ENCODE data around the gene TBXAS1. TPM values are rescaled to one million over a fixed set of nuclear protein-coding genes. Genes with fewer than 3 reads are reported as not detected.

Gene TBXAS1
- total RNA-seq, 1 donor from 2014 or later = 3.8 TPM

DNA sequence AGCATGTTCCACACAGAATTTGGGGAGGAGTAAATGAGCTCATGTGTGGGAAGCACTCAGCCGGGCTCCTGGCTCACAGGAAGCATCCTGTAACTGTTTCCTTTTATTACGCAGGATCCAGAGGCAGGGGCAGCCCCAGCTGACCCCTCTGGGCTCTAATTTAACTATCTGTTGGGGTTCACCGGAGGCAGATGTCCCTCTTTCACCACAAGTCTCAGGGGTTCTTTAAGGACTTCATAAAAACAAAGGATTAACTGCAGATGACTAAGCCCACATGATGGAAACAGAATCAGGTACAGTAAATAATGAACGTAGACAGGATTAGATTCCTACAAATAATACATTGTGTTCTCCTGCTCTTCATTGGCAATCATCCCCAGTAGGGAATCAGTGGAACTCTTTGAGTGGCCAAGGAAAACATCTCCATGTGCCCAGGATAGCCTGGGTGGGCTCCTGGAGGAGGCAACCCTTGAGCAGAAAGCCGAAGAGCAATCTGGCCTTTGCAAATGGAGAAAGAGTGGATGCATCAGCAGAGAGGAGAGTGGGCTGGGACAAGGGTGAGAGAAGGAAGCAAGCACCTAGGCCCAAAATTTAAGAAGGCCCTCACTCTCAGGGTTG is 24.6 kb downstream of the TBXAS1 start:
- no peaks in the 10 kb centered on the region for H3K27me3 ChIP-seq
- TF ChIP-seq, protein P1, sequence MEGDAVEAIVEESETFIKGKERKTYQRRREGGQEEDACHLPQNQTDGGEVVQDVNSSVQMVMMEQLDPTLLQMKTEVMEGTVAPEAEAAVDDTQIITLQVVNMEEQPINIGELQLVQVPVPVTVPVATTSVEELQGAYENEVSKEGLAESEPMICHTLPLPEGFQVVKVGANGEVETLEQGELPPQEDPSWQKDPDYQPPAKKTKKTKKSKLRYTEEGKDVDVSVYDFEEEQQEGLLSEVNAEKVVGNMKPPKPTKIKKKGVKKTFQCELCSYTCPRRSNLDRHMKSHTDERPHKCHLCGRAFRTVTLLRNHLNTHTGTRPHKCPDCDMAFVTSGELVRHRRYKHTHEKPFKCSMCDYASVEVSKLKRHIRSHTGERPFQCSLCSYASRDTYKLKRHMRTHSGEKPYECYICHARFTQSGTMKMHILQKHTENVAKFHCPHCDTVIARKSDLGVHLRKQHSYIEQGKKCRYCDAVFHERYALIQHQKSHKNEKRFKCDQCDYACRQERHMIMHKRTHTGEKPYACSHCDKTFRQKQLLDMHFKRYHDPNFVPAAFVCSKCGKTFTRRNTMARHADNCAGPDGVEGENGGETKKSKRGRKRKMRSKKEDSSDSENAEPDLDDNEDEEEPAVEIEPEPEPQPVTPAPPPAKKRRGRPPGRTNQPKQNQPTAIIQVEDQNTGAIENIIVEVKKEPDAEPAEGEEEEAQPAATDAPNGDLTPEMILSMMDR (IDR thresholded peaks at IDR 0.05) = no peak
- no peak overlapping the region for H3K4me3 ChIP-seq
- DNase-seq (ENCODE audit: low spot score in 2 of 2) = no peak
- no peaks in the 10 kb centered on the region for H3K36me3 ChIP-seq
- H3K4me1 ChIP-seq = no peaks in the 10 kb centered on the region
- H3K27ac ChIP-seq = peak overlapping the region; percentile 49 to 53
- intact Hi-C loops (cut with DNase I) = no loop called here
- H3K9me3 ChIP-seq = no peaks in the 10 kb centered on the region

DNA sequence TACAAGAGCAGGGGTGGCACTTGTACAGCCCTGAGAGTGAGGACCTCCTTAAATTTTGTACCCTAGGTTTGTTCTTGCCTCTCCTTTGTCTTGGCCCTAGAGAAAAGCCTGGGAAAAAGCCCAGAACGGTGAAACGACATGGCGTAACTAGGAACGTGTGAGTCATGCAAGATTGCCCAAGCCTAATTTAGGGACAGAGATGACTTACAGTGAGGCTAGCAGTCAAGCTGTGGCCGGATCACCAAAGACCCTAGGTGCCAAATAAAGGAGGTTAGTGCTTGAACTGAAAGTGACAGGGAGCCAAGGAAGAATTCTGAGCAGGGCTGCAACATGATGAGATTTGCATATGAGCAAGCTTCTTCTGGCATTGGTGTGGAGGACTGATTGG is 25.1 kb downstream of the TBXAS1 start:
- no peaks in the 10 kb centered on the region for H3K4me1 ChIP-seq
- TF ChIP-seq, protein P1 (IDR thresholded peaks at IDR 0.05) = no peak
- no peaks in the 10 kb centered on the region for H3K27me3 ChIP-seq
- peak in 1 of 2 donors; percentile 86 for DNase-seq (ENCODE audit: low spot score in 2 of 2)
- no peak overlapping the region for H3K4me3 ChIP-seq
- H3K27ac ChIP-seq = peak overlapping the region; percentile 49 to 53
- H3K36me3 ChIP-seq = no peaks in the 10 kb centered on the region
- intact Hi-C loops (cut with DNase I) = no loop called here
- H3K9me3 ChIP-seq = no peaks in the 10 kb centered on the region

DNA sequence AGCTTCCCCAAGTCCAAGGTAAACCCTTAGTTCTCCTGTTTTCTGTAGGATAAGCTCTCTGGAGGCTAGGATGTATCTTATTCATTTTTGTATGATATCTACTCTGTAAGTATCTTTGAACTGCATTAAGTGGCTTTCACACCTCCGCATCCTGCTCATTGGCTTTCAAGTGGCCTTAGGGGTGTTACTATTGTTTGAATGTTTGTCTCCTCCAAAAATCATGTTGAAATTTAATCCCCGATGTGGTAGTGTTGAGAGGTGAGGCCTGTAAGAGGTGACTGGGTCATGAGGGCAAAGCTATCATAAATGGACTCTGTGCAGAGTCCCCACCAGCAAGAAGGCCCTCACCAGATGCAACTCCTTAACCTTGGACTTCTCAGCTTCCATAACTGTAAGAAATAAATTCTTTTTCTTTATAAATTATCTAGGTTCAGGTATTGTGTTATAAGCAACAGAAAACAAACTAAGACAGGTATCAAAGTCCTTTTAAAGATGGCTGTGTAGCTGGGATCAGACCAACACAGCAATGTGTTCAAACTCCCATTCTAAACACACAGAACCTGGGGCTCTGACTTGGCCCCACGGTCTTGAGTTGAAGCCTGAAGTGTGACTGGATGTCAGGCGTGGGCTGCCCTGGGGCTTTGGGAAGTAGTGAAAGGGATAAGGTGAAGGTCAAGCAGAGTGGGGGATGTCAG is 25.9 kb downstream of the TBXAS1 start:
- intact Hi-C loops (cut with DNase I) = no loop called here
- no peaks in the 10 kb centered on the region for H3K4me1 ChIP-seq
- H3K4me3 ChIP-seq = no peak overlapping the region
- H3K27me3 ChIP-seq = no peaks in the 10 kb centered on the region
- TF ChIP-seq, protein P1 (IDR thresholded peaks at IDR 0.05) = no peak
- H3K36me3 ChIP-seq = no peaks in the 10 kb centered on the region
- peak overlapping the region; percentile 22 to 25 for H3K27ac ChIP-seq
- H3K9me3 ChIP-seq = no peaks in the 10 kb centered on the region
- no peak for DNase-seq (ENCODE audit: low spot score in 2 of 2)

DNA sequence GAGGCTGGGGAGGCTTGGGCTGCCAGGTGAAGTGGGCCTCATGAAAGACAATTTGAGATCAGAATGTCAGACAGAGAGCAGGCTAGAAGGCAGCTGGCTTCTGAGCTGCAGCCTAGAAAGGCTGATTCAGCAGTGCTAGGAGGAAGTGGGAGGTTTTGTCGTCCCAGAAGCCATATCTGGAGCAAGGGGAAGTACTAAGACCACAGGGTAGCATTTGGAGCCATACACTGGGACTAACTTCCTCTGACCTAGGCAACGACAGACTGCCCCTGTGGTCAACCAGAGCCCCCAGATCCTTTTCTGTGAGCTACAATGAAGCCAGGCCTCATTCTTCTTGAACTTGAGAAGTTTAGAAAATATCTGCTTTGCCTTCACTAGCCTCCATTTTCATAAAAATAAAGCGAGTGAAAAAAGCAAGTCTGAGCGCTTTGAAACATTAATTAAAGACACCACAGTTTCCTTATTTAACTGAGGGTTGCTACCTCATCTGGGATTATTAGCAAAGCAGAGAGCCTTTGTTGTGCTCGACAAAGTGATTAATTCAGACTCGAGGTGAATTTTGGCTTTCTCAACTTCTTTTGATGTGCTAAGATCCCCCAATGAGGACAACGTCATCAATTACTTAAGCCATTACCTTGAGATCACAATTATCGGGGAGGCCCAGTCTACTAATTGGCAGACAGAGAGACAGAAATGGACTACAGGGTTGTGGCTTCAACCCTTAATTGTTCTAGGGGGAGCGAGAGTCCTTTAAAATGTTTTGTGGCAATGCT is 26.6 kb downstream of the TBXAS1 start:
- Histone ChIP-seq H3K4me3 (no peak overlapping the region), H3K9me3 (no peaks in the 10 kb centered on the region), H3K36me3 (no peaks in the 10 kb centered on the region), H3K27me3 (no peaks in the 10 kb centered on the region), H3K4me1 (no peaks in the 10 kb centered on the region), H3K27ac (peak overlapping the region; percentile 22 to 25)
- TF ChIP-seq, protein P1 (IDR thresholded peaks at IDR 0.05) = no peak
- DNase-seq (ENCODE audit: low spot score in 2 of 2) = no peak
- intact Hi-C loops (cut with DNase I) = no loop called here

DNA sequence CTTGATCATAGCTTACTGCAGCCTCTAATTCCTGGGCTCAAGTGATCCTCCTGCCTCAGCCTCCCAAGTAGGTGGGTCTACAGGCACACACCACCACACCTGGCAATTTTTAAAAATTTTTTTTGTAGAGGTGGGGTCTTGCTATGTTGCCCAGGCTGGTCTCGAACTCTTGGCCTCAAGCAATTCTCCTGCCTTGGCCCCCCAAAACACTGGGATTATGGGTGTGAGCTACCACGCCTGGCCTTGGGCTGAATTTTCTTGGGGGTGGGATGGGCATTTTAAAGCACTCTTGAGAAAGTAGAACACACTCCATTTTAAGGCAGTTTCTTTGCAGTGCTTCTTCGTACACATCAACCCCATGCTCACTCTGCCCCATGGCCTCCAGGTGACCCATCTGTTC is 28.7 kb downstream of the TBXAS1 start:
- Histone ChIP-seq H3K4me1 (no peaks in the 10 kb centered on the region), H3K4me3 (no peak overlapping the region), H3K27ac (no peak overlapping the region), H3K9me3 (no peaks in the 10 kb centered on the region), H3K36me3 (no peaks in the 10 kb centered on the region), H3K27me3 (no peaks in the 10 kb centered on the region)
- intact Hi-C loops (cut with DNase I) = no loop called here
- TF ChIP-seq, protein P1 (IDR thresholded peaks at IDR 0.05) = no peak
- no peak for DNase-seq (ENCODE audit: low spot score in 2 of 2)
